Hepatocyte (in vitro differentiated cells): ENCODE measurements around the gene MARCHF3. TPM values are rescaled to one million over a fixed set of nuclear protein-coding genes. Genes with fewer than 3 reads are reported as not detected.

Experiments
- DNase-seq: peaks from one replicate; pipeline ENCODE4 v3.0.0-alpha.2; 2016; ENCODE audit warnings: low spot score
- H2AFZ ChIP-seq: fragments of 200-600 bp; sonication (generic); 2 replicates; pipeline ENCODE4 v1.6.0; 2016; ENCODE audit warnings: antibody characterized with exemption, mild to moderate bottlenecking
- H3K27ac ChIP-seq: fragments of 200-600 bp; sonication (generic); 2 replicates; pipeline ENCODE4 v1.5.1; 2016; ENCODE audit warnings: mild to moderate bottlenecking
- H3K27me3 ChIP-seq: fragments of 200-600 bp; sonication (generic); 2 replicates; pipeline ENCODE4 v1.6.1; 2016
- H3K36me3 ChIP-seq: fragments of 200-600 bp; sonication (generic); replicated peaks from 2 replicates; pipeline ENCODE4 v1.5.1; 2016; ENCODE audit warnings: low read depth; ENCODE audit not compliant: insufficient read depth
- H3K4me1 ChIP-seq: fragments of 200-600 bp; sonication (generic); 2 replicates; pipeline ENCODE4 v1.5.1; 2016; ENCODE audit warnings: mild to moderate bottlenecking, moderate library complexity; ENCODE audit not compliant: insufficient read depth
- H3K4me2 ChIP-seq: fragments of 200-600 bp; sonication (generic); 2 replicates; pipeline ENCODE4 v1.6.0; 2016
- H3K4me3 ChIP-seq: fragments of 200-600 bp; sonication (generic); 2 replicates; pipeline ENCODE4 v1.5.1; 2016; ENCODE audit warnings: mild to moderate bottlenecking
- H3K79me2 ChIP-seq: fragments of 200-600 bp; sonication (generic); 2 replicates; pipeline ENCODE4 v1.6.0; 2017; ENCODE audit warnings: mild to moderate bottlenecking
- H3K9me2 ChIP-seq: fragments of 200-600 bp; sonication (generic); replicated peaks from 2 replicates; pipeline ENCODE4 v1.6.0; 2017; ENCODE audit warnings: mild to moderate bottlenecking; ENCODE audit not compliant: insufficient read depth
- H3K9me3 ChIP-seq: fragments of 200-600 bp; sonication (generic); 2 replicates; pipeline ENCODE4 v1.5.1; 2016; ENCODE audit warnings: low read depth, mild to moderate bottlenecking
- H4K20me1 ChIP-seq: fragments of 200-600 bp; sonication (generic); 2 replicates; pipeline ENCODE4 v1.6.0; 2016; ENCODE audit warnings: mild to moderate bottlenecking; ENCODE audit not compliant: insufficient read depth, poor library complexity, severe bottlenecking
- CTCF ChIP-seq: fragments of 200-600 bp; sonication (generic); IDR thresholded peaks from 2 replicates; pipeline ENCODE4 v1.5.1; 2016; ENCODE audit warnings: antibody characterized with exemption, mild to moderate bottlenecking; ENCODE audit not compliant: poor library complexity
- EZH2 ChIP-seq: fragments of 200-600 bp; sonication (generic); IDR thresholded peaks from 2 replicates; pipeline ENCODE4 v1.6.1; 2016; ENCODE audit warnings: antibody characterized with exemption, mild to moderate bottlenecking, borderline replicate concordance
- EZH2phosphoT487 ChIP-seq: fragments of 200-600 bp; sonication (generic); IDR thresholded peaks from one replicate; pipeline ENCODE4 v1.6.1; 2018; ENCODE audit warnings: antibody characterized with exemption, mild to moderate bottlenecking, low read depth, moderate library complexity; ENCODE audit not compliant: unreplicated experiment, severe bottlenecking
- WGBS: methylation state at CpG from one replicate; pipeline ENCODE4 v1.1.6; 2016; ENCODE audit warnings: low lambda C conversion rate; ENCODE audit errors: missing lambda C conversion rate; 5-methylcytosine and 5-hydroxymethylcytosine counted together
- polyA plus RNA-seq: library from polyadenylated mRNA; unstranded; fragments of >200 nt; fragmentation: Nextera tagmentation; extraction: Ambion mirVana; gene quantifications from 2 replicates; pipeline ENCODE4 v1.2.1, GENCODE V29; 2016
- total RNA-seq: library from RNA; depleted of rRNA; stranded (reverse); fragments of >200 nt; gene quantifications from 2 replicates; pipeline ENCODE4 v1.2.3, GENCODE V29; 2014

The MARCHF3 gene
- total and polyA plus RNA-seq, 2 experiments from 2014 or later: 9.4 to 20.4 TPM

DNA sequence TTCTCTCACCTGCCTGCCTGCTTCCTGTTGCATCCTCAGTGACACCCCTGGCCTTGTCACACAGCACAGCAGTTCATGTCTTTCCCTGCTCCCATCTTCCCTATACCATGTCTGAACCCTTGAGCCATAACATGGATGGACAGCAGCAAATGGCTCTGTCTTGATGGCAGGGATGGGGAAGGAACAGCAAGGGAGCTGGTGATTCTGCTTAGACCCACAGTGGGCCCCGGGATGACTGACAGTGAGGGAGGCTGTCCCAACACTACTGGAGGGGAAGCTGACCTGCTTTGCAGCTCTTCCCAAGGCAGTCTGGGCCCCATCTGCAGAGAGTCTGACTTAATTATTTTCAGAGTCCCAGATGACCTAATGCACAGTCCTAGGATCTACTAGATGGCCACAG, 48.2 kb downstream of the MARCHF3 start:
- Histone ChIP-seq H2AFZ (no peak overlapping the region), H3K27ac (no peak overlapping the region), H3K4me1 (no peaks in the 10 kb centered on the region), H3K27me3 (no peaks in the 10 kb centered on the region), H3K9me3 (no peaks in the 10 kb centered on the region), H3K36me3 (no peaks in the 10 kb centered on the region), H4K20me1 (no peaks in the 10 kb centered on the region), H3K79me2 (no peaks in the 10 kb centered on the region), H3K4me2 (no peak overlapping the region), H3K9me2 (no peaks in the 10 kb centered on the region), H3K4me3 (no peak overlapping the region)
- WGBS: 71% methylated on average over 1 of the region's 1 CpG
- DNase-seq: no peak
- TF ChIP-seq EZH2: no peak
- TF ChIP-seq CTCF: no peak
- no peak for TF ChIP-seq EZH2phosphoT487

DNA sequence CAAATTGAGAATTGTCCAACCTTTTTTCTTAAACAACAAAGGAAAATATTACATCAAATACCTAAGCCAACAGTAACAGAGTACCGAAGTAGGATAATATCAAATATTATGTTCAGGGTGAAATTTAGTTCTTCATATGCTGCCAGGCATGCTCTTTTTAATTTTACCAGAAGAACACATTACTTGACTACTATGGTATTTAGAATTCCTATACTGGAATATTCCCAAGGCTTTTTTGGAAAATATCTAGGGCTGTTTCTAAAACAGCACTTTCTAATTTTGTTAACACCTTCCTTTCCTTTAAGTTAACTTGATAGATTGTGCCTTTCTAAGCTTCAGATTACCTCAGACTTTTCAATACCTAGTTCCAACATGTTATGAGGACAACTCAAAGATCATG, 48.7 kb downstream of the MARCHF3 start:
- Histone ChIP-seq H3K4me3 (no peak overlapping the region), H3K79me2 (no peaks in the 10 kb centered on the region), H3K4me2 (no peak overlapping the region), H2AFZ (no peak overlapping the region), H3K9me2 (no peaks in the 10 kb centered on the region), H3K27ac (no peak overlapping the region), H3K27me3 (no peaks in the 10 kb centered on the region), H3K36me3 (no peaks in the 10 kb centered on the region), H4K20me1 (no peaks in the 10 kb centered on the region), H3K9me3 (no peaks in the 10 kb centered on the region), H3K4me1 (no peaks in the 10 kb centered on the region)
- TF ChIP-seq EZH2: no peak
- TF ChIP-seq CTCF: no peak
- no peak for TF ChIP-seq EZH2phosphoT487
- DNase-seq: no peak
- WGBS: 88% methylated on average over 1 of the region's 1 CpG

DNA sequence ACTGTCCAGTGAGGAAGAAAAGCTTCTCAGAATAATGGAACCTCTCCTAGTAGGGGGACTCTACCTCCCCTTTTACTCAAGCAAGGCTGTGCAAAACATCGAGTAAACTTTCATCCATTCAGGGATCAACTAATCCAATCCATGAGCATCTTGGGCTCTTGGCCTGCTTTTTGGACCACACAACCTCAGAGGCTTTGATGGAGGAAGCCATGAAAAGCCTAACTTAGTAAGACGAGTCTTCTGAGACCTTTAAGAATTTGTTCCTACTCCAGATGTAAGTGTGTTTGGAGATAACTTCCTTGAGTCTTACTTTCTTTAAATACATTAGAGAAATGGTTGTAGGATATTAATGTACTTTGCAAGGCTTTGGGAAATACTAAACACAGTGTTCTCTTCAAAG, 49.1 kb downstream of the MARCHF3 start:
- H2AFZ ChIP-seq: no peak overlapping the region
- H3K9me2 ChIP-seq: no peaks in the 10 kb centered on the region
- no peaks in the 10 kb centered on the region for H4K20me1 ChIP-seq
- 81% methylated on average over 2 of the region's 2 CpGs for WGBS
- H3K4me3 ChIP-seq: no peak overlapping the region
- DNase-seq: no peak
- H3K27ac ChIP-seq: no peak overlapping the region
- H3K36me3 ChIP-seq: no peaks in the 10 kb centered on the region
- no peaks in the 10 kb centered on the region for H3K79me2 ChIP-seq
- H3K27me3 ChIP-seq: no peaks in the 10 kb centered on the region
- no peak overlapping the region for H3K4me2 ChIP-seq
- TF ChIP-seq EZH2 (no peak), EZH2phosphoT487 (no peak), CTCF (no peak)
- H3K4me1 ChIP-seq: no peaks in the 10 kb centered on the region
- H3K9me3 ChIP-seq: no peaks in the 10 kb centered on the region

DNA sequence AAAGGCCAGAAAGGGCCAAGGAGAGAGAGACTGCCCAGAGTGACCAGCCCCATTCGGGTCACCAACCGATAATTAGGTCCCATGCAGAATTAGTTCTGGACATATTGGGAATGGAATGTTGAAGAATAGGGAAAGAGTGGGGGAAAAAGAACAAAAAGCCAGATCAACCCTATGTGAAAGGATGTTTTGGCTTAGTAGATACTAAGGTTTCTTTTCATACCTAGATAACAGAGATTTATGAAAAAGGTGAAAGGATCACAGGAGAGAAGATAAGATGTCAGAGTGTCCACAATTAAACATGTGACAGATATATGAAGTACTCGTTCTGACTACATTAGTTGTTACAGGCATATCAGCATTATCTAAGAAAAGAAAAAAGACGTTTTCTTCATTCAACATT, 52.1 kb downstream of the MARCHF3 start:
- no peaks in the 10 kb centered on the region for H3K9me3 ChIP-seq
- H3K27ac ChIP-seq: no peak overlapping the region
- H3K36me3 ChIP-seq: no peaks in the 10 kb centered on the region
- no peak overlapping the region for H3K4me2 ChIP-seq
- H2AFZ ChIP-seq: no peak overlapping the region
- DNase-seq: no peak
- H4K20me1 ChIP-seq: no peaks in the 10 kb centered on the region
- H3K4me3 ChIP-seq: no peak overlapping the region
- no peaks in the 10 kb centered on the region for H3K4me1 ChIP-seq
- WGBS: 65% methylated on average over 4 of the region's 4 CpGs
- H3K9me2 ChIP-seq: no peaks in the 10 kb centered on the region
- no peaks in the 10 kb centered on the region for H3K79me2 ChIP-seq
- TF ChIP-seq CTCF: no peak
- no peak for TF ChIP-seq EZH2
- TF ChIP-seq EZH2phosphoT487: no peak
- no peaks in the 10 kb centered on the region for H3K27me3 ChIP-seq
